Natural killer cell (primary cell): ENCODE measurements around the gene DGCR6L. TPM values are rescaled to one million over a fixed set of nuclear protein-coding genes. Genes with fewer than 3 reads are reported as not detected.
A peak's percentile ranks its signal among the peaks of the same experiment; 100 is the strongest.

Source experiments
- ATAC-seq, 3 donors: fragments of 150-1000 bp in 2 of 3; fragments of 200-7000 bp in 1 of 3; cut with Tn5 transposase; 1 replicate in 1 of 3; 2 replicates in 2 of 3; pipeline ENCODE4 v1.10.0; 2021; ENCODE audit warnings: mild to moderate bottlenecking in 2 of 3, moderate library complexity in 2 of 3
- DNase-seq, 2 donors: peaks; one replicate each; pipeline versions ENCODE4 v3.0.0 to v3.0.0-alpha.2; 2013 to 2021; ENCODE audit warnings: mixed read lengths in 1 of 2
- H3K27ac ChIP-seq: one replicate; pipeline ENCODE4 v1.5.1; 2013; ENCODE audit warnings: mild to moderate bottlenecking, low read length
- H3K27me3 ChIP-seq: one replicate; pipeline ENCODE4 v1.6.1; 2013; ENCODE audit warnings: low read length; ENCODE audit not compliant: control insufficient read depth, insufficient read depth
- H3K36me3 ChIP-seq: one replicate; pipeline ENCODE4 v1.6.1; 2013; ENCODE audit warnings: low read length; ENCODE audit not compliant: control insufficient read depth, insufficient read depth
- H3K4me1 ChIP-seq: one replicate; pipeline ENCODE4 v1.6.1; 2013; ENCODE audit warnings: low read length; ENCODE audit not compliant: control insufficient read depth, insufficient read depth
- H3K4me3 ChIP-seq: one replicate; pipeline ENCODE4 v1.5.1; 2013; ENCODE audit warnings: low read length
- H3K9me3 ChIP-seq: one replicate; pipeline ENCODE4 v1.6.1; 2013; ENCODE audit warnings: low read length; ENCODE audit not compliant: control insufficient read depth, insufficient read depth
- H3K27ac Mint-ChIP-seq, 2 donors: one replicate each; pipeline ENCODE4 v1.8.0; 2022; ENCODE audit warnings: mild to moderate bottlenecking in 2 of 2, mixed read lengths in 2 of 2, moderate library complexity in 1 of 2
- H3K27me3 Mint-ChIP-seq, 2 donors: one replicate each; pipeline ENCODE4 v1.8.0; 2022; ENCODE audit warnings: low read depth in 2 of 2, mixed read lengths in 2 of 2
- H3K36me3 Mint-ChIP-seq: one replicate; pipeline ENCODE4 v1.8.0; 2022; ENCODE audit warnings: mixed read lengths
- H3K4me1 Mint-ChIP-seq, 2 donors: one replicate each; pipeline ENCODE4 v1.8.0; 2022; ENCODE audit warnings: mixed read lengths in 2 of 2
- H3K4me3 Mint-ChIP-seq: one replicate; pipeline ENCODE4 v1.8.0; 2022; ENCODE audit warnings: mild to moderate bottlenecking, moderate library complexity, mixed read lengths
- H3K9me3 Mint-ChIP-seq, 2 donors: one replicate each; pipeline ENCODE4 v1.8.0; 2022; ENCODE audit warnings: mixed read lengths in 2 of 2
- CTCF ChIP-seq: fragments of 200-600 bp; IDR thresholded peaks from one replicate; pipeline ENCODE4 v1.8.0; 2022; ENCODE audit warnings: antibody characterized with exemption
- WGBS: methylation state at CpG from one replicate; pipeline ENCODE4 v1.1.7; 2013; ENCODE audit warnings: missing lambda C conversion rate; ENCODE audit not compliant: insufficient coverage; 5-methylcytosine and 5-hydroxymethylcytosine counted together
- intact Hi-C: fragments of 100-400 bp; cut with micrococcal nuclease; formaldehyde crosslinking; loops from one replicate; pipeline ENCODE4 v1.14.2; 2022
- total RNA-seq, 4 donors: library from RNA; stranded (reverse); fragments of 120-200 nt in 1 of 4; gene quantifications; one replicate each; pipeline versions ENCODE4 v1.2.3 to v1.2.4, GENCODE V29; 2013 to 2022

DGCR6L gene
- total RNA-seq, 3 donors from 2014 or later (not counting 1 experiment from before 2014, with no cell fraction given) = 20.3 to 34.3 (median 33.0) TPM

GRCh38 chr22:20302438-20303228 lies 17.2 kb downstream of the DGCR6L start:
- no peaks in the 10 kb centered on the region for H3K9me3 Mint-ChIP-seq
- DNase-seq (no peak), ATAC-seq (no peak)
- H3K27ac Mint-ChIP-seq = no peak overlapping the region
- peaks cover 0 to 7% of the 10 kb centered on the region in 2 donors for H3K4me1 Mint-ChIP-seq
- H3K27ac ChIP-seq = no peak overlapping the region
- intact Hi-C loops = no loop called here
- peaks cover 0 to 13% of the 10 kb centered on the region in 2 donors for H3K27me3 Mint-ChIP-seq
- H3K4me3 Mint-ChIP-seq = no peak overlapping the region
- TF ChIP-seq CTCF = no peak
- peaks cover 16% of the 10 kb centered on the region for H3K4me1 ChIP-seq
- no peaks in the 10 kb centered on the region for H3K36me3 ChIP-seq
- H3K27me3 ChIP-seq = peaks cover 5% of the 10 kb centered on the region
- WGBS = 66% methylated on average over 13 of the region's 13 CpGs
- no peak overlapping the region for H3K4me3 ChIP-seq
- no peaks in the 10 kb centered on the region for H3K36me3 Mint-ChIP-seq
- no peaks in the 10 kb centered on the region for H3K9me3 ChIP-seq

- H3K9me3 ChIP-seq = no peaks in the 10 kb centered on the region
- Mint-ChIP-seq H3K27ac (no peak overlapping the region), H3K9me3 (no peaks in the 10 kb centered on the region), H3K4me1 (peaks cover 0 to 7% of the 10 kb centered on the region in 2 donors), H3K27me3 (peaks cover 0 to 13% of the 10 kb centered on the region in 2 donors), H3K36me3 (no peaks in the 10 kb centered on the region), H3K4me3 (peak overlapping the region; percentile 75)
- H3K36me3 ChIP-seq = no peaks in the 10 kb centered on the region
- peak; percentile 36 to 45 (median 40) for ATAC-seq
- peak overlapping the region; percentile 25 for H3K4me3 ChIP-seq
- no peak for DNase-seq
- TF ChIP-seq CTCF = no peak
- peaks cover 5% of the 10 kb centered on the region for H3K27me3 ChIP-seq
- no peak overlapping the region for H3K27ac ChIP-seq
- peaks cover 16% of the 10 kb centered on the region for H3K4me1 ChIP-seq
- intact Hi-C loops = no loop called here
- WGBS = under 1% methylated on average over 52 of the region's 52 CpGs
Observed at GRCh38 chr22:20299746-20300136, 20.1 kb downstream of the DGCR6L start.

- intact Hi-C loops = no loop called here
- no peaks in the 10 kb centered on the region for H3K9me3 Mint-ChIP-seq
- Histone ChIP-seq H3K27me3 (peaks cover 5% of the 10 kb centered on the region), H3K9me3 (no peaks in the 10 kb centered on the region), H3K4me1 (peaks cover 16% of the 10 kb centered on the region), H3K4me3 (peak overlapping the region; percentile 25), H3K27ac (no peak overlapping the region), H3K36me3 (no peaks in the 10 kb centered on the region)
- H3K27me3 Mint-ChIP-seq = peaks cover 0 to 13% of the 10 kb centered on the region in 2 donors
- H3K4me3 Mint-ChIP-seq = peak overlapping the region; percentile 74
- no peak overlapping the region for H3K27ac Mint-ChIP-seq
- ATAC-seq (peak; percentile 79 to 84 (median 79)), DNase-seq (peak; percentile 46 to 93)
- 5% methylated on average over 90 of the region's 90 CpGs for WGBS
- no peak for TF ChIP-seq CTCF
- no peaks in the 10 kb centered on the region for H3K36me3 Mint-ChIP-seq
- H3K4me1 Mint-ChIP-seq = peaks cover 0 to 7% of the 10 kb centered on the region in 2 donors
Observed at GRCh38 chr22:20298803-20299745, 20.8 kb downstream of the DGCR6L start.
